Hepatocyte (in vitro differentiated cells): ENCODE results near the gene EOGT.

ENCODE experiments used
- CTCF ChIP-seq: fragments of 200-600 bp; sonication (generic); IDR thresholded peaks from 2 replicates; pipeline ENCODE4 v1.5.1; 2016; ENCODE audit warnings: antibody characterized with exemption, mild to moderate bottlenecking; ENCODE audit not compliant: poor library complexity
- EZH2 ChIP-seq: fragments of 200-600 bp; sonication (generic); IDR thresholded peaks from 2 replicates; pipeline ENCODE4 v1.6.1; 2016; ENCODE audit warnings: antibody characterized with exemption, mild to moderate bottlenecking, borderline replicate concordance
- EZH2phosphoT487 ChIP-seq: fragments of 200-600 bp; sonication (generic); IDR thresholded peaks from one replicate; pipeline ENCODE4 v1.6.1; 2018; ENCODE audit warnings: antibody characterized with exemption, mild to moderate bottlenecking, low read depth, moderate library complexity; ENCODE audit not compliant: unreplicated experiment, severe bottlenecking

- peak; percentile 86 for TF ChIP-seq CTCF
- TF ChIP-seq EZH2, result no peak
- TF ChIP-seq EZH2phosphoT487, result no peak
These were observed 41.0 kb downstream of the EOGT start for GRCh38 chr3:68972358-68972979.
